ENCODE data around the gene TMEM128. TPM values are rescaled to one million over a fixed set of nuclear protein-coding genes. Genes with fewer than 3 reads are reported as not detected.
"Not testable (repeated sequence)": the region's sequence is repeated elsewhere in the genome, so short reads cannot be mapped to it uniquely, and the experiment has no call there.

TMEM128 gene
- total and polyA plus RNA-seq, 12 donors = 8.3 to 18.2 (median 11.3) TPM

DNA sequence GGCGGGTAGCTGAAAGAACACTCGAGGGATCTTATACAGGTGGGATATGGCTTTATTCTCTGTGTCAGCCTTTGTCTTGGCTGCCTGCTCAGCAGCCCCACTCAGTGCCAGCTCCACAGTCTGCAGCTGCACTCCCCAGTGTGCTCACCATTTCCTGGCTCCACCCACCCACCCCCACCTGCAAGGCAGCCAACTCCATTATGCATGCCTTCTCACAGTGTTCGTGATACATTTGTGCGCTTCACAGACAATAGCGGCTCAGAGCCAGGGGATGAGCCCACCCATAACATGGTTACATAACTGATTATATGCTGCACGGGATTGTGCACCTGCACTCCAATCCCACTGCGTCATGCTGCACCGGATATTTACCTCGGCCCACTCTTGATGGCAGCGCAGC lies 8.8 kb upstream of the TMEM128 start:
- ATAC-seq (peak in 5 of 8 donors; percentile 60 to 81 (median 65)), DNase-seq (no peak)
- intact Hi-C loops (cut with DNase I) = loop anchor here in 3 of 10 donors (5.0 to 10.0 kb wide), 3 partner anchors 76 to 178 kb away; no protein-coding TSS in a partner anchor
- Histone ChIP-seq H3K4me3 (no peak overlapping the region), H3K27me3 (peaks cover 0 to under 1% (median 0%) of the 10 kb centered on the region in 7 donors), H3K27ac (no peak overlapping the region), H3K4me1 (peaks cover 0 to 10% (median 0%) of the 10 kb centered on the region in 9 donors), H3K36me3 (no peaks in the 10 kb centered on the region), H3K9me3 (no peaks in the 10 kb centered on the region)
- peak in 1 of 9 donors; percentile 10 for TF ChIP-seq CTCF (IDR thresholded peaks at IDR 0.05)
- WGBS, 2 donors = 58 to 67% methylated on average over 10 of the region's 10 CpGs

GRCh38 chr4:4254666-4255065 lies 6.6 kb upstream of the TMEM128 start:
- Histone ChIP-seq H3K36me3 (no peaks in the 10 kb centered on the region), H3K4me1 (peaks cover 0 to 8% (median 0%) of the 10 kb centered on the region in 9 donors), H3K9me3 (no peaks in the 10 kb centered on the region), H3K27ac (no peak overlapping the region), H3K4me3 (no peak overlapping the region), H3K27me3 (peaks cover 0 to 4% (median 0%) of the 10 kb centered on the region in 7 donors)
- 71 to 77% methylated on average over 6 of the region's 6 CpGs for WGBS, 2 donors
- DNase-seq (no peak), ATAC-seq (no peak)
- intact Hi-C loops (cut with DNase I) = loop anchor here in 8 of 10 donors (2.0 to 10.0 kb wide), 7 partner anchors 33 to 180 kb away; partner anchors contain the start of genes LYAR (in 1 of the 8) and ZBTB49 (in 1 of the 8)
- no peak for TF ChIP-seq CTCF (IDR thresholded peaks at IDR 0.05)

DNA sequence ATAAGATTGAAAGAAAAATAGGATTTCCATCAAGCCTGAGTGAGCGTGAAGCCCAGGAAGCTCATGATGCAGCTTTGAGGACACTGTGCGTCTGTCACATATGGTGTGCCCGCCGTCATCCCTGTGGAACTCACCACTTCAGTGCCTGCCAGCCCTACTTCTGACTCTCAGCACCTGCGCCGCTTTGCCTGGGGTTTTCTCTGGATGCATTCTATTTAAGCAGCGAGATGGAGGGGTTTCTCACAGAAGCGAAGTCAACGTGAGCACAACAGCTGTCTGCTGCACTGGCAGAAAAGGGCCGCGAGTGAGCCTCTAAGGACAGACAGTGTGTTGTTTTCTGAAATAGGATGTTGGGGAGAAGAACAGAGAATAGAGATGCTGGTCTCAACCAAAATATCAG lies 6.2 kb upstream of the TMEM128 start:
- ATAC-seq (no peak), DNase-seq (no peak)
- no peak for TF ChIP-seq CTCF (IDR thresholded peaks at IDR 0.05)
- H3K27ac ChIP-seq = no peak overlapping the region
- H3K36me3 ChIP-seq = no peaks in the 10 kb centered on the region
- intact Hi-C loops (cut with DNase I) = loop anchor here in 7 of 10 donors (2.0 to 10.0 kb wide), 6 partner anchors 33 to 181 kb away; partner anchors contain the start of genes LYAR (in 1 of the 7) and ZBTB49 (in 1 of the 7)
- H3K9me3 ChIP-seq = no peaks in the 10 kb centered on the region
- H3K4me3 ChIP-seq = no peak overlapping the region
- WGBS, 2 donors = 83 to 85% methylated on average over 11 of the region's 11 CpGs
- H3K27me3 ChIP-seq = peaks cover 0 to 4% (median 0%) of the 10 kb centered on the region in 7 donors
- H3K4me1 ChIP-seq = peaks cover 0 to 9% (median under 1%) of the 10 kb centered on the region in 9 donors

- H3K4me1 ChIP-seq = peaks cover 0 to 24% (median 18%) of the 10 kb centered on the region in 9 donors
- ATAC-seq (no peak), DNase-seq (no peak)
- H3K27ac ChIP-seq = no peak overlapping the region
- H3K27me3 ChIP-seq = peaks cover 0 to 4% (median 0%) of the 10 kb centered on the region in 7 donors
- TF ChIP-seq CTCF (IDR thresholded peaks at IDR 0.05) = no peak
- intact Hi-C loops (cut with DNase I) = loop anchor here in 7 of 10 donors (2.0 to 10.0 kb wide), 7 partner anchors 37 to 295 kb away; partner anchors contain the start of genes LYAR (in 1 of the 7), STX18 (in 1 of the 7) and ZBTB49 (in 1 of the 7)
- no peaks in the 10 kb centered on the region for H3K9me3 ChIP-seq
- no peak overlapping the region for H3K4me3 ChIP-seq
- WGBS, 2 donors = 81 to 84% methylated on average over 8 of the region's 8 CpGs
- H3K36me3 ChIP-seq = peaks cover 0 to 15% (median 6%) of the 10 kb centered on the region in 9 donors
Observed at GRCh38 chr4:4249866-4250265, 1.8 kb upstream of the TMEM128 start.

DNA sequence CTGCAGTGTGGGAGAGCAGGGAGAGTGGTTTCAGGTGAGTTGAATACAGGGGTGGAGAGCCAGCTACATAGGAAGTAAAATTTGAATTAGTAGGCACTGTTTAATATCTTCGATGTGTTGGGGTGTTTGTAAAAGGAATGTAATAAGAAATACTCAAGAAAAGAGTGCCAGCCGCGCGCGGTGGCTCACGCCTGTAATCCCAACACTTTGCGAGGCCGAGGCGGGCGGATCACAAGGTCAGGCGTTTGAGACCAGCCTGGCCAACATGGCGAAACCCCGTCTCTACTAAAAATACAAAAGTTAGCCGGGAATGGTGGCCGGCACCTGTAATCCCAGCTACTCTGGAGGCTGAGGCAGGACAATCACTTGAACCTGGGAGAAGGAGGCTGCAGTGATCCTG lies 1.3 kb upstream of the TMEM128 start:
- Histone ChIP-seq H3K27ac (peak overlapping the region in 3 of 10 donors; percentile 89 to 97 (median 95)), H3K36me3 (peaks cover 0 to 21% (median 8%) of the 10 kb centered on the region in 9 donors), H3K4me1 (peaks cover 0 to 24% (median 18%) of the 10 kb centered on the region in 9 donors), H3K4me3 (peak overlapping the region in 2 of 10 donors; percentile 91 to 94)
- H3K27me3 ChIP-seq, H3K9me3 ChIP-seq, DNase-seq, ATAC-seq: not testable (repeated sequence)
- intact Hi-C loops (cut with DNase I) = loop anchor here in 1 of 10 donors (10.0 kb wide), 1 partner anchor 295 kb away; the partner anchor contains the start of gene STX18
- 95 to 97% methylated on average over 15 of the region's 15 CpGs for WGBS, 2 donors
